ENCODE measurements around the gene NEK9. TPM values are rescaled to one million over a fixed set of nuclear protein-coding genes. Genes with fewer than 3 reads are reported as not detected.
A peak's percentile ranks its signal among the peaks of the same experiment; 100 is the strongest.

Gene NEK9
- total and polyA plus RNA-seq, 9 of the 15 experiments (the other 6 are each of a cell fraction or from before 2014, with no cell fraction given), result 2.8 to 39.6 (median 19.8) TPM

DNA sequence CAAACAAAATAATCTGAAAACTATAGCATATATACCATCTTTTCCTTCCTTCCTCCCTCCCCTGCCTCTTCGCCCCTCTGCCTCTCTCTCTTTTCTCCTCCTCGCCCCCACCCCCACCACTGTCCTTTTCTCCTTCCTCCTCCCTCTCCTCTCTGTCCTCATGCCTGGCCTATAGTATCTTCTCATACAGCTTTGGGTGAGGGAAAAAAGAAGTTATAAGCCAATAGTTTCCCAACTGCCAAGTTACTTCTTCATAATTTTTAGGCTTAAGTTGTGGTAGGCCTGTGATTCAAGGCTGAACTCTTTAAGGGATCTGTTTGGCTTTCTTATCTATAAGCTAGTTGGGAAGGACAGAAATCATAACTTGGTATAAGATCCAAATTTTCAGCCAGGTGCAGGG lies 40.5 kb upstream of the NEK9 start (continued):
- TF ChIP-seq, protein P1, sequence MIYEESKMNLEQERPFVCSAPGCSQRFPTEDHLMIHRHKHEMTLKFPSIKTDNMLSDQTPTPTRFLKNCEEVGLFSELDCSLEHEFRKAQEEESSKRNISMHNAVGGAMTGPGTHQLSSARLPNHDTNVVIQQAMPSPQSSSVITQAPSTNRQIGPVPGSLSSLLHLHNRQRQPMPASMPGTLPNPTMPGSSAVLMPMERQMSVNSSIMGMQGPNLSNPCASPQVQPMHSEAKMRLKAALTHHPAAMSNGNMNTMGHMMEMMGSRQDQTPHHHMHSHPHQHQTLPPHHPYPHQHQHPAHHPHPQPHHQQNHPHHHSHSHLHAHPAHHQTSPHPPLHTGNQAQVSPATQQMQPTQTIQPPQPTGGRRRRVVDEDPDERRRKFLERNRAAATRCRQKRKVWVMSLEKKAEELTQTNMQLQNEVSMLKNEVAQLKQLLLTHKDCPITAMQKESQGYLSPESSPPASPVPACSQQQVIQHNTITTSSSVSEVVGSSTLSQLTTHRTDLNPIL (CRISPR knock-in tag; IDR thresholded peaks at IDR 0.05), result no peak
- TF ChIP-seq NR2C1 (IDR thresholded peaks at IDR 0.05) (no peak), NR2C1 (tag; IDR thresholded peaks at IDR 0.05) (no peak), DIDO1 (tag; IDR thresholded peaks at IDR 0.05; ENCODE audit: low read depth) (no peak), ZFP30 (CRISPR knock-in tag; IDR thresholded peaks at IDR 0.05; ENCODE audit: borderline replicate concordance) (no peak)

DNA sequence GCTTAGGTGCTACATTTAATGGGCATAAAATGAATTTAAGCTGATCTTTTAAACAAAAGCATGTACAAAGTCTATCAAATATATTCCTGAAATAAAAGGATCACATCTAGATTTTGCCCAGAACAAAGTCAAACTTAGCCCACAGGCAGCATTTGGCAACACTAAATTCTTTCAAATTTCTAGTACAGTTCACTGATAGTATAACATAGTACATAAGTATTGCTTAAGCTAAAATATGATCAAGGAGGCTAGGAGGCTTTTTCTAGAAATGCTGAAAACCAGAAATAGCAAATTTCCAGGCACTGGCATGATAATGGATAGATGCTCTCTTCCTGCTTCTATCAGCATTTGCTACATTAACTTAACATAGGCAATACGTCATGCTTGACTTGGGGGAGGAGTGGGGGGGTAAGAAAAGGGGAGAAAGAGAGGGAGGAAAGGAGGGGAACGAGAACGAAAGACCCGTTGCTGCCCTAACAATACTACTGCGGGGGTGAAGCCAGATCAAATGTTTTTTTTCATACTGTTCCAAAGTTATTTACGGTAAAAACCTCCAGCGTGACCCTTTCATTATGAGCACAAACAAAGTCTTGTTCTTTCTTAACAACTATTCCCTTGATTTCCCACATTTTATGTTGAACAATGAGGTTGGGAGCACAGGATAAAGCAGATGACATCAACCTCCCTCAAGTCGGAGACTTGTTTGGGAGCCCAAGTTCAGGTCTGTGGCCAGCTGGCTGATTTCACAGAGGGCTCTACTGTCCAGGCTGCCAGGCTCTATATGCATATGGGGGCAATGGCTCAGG lies 38.9 kb upstream of the NEK9 start:
- ATAC-seq (peak; percentile 44), DNase-seq (ENCODE audit: extremely low read depth in 1 of 4, low spot score in 3 of 4) (no peak), FAIRE-seq (no peak)
- TF ChIP-seq FOXM1 (IDR thresholded peaks at IDR 0.05; ENCODE audit: low read depth), result no peak
- TF ChIP-seq FOXM1 (CRISPR knock-in tag; IDR thresholded peaks at IDR 0.05; ENCODE audit: low read depth), result no peak
- TF ChIP-seq, protein P2, sequence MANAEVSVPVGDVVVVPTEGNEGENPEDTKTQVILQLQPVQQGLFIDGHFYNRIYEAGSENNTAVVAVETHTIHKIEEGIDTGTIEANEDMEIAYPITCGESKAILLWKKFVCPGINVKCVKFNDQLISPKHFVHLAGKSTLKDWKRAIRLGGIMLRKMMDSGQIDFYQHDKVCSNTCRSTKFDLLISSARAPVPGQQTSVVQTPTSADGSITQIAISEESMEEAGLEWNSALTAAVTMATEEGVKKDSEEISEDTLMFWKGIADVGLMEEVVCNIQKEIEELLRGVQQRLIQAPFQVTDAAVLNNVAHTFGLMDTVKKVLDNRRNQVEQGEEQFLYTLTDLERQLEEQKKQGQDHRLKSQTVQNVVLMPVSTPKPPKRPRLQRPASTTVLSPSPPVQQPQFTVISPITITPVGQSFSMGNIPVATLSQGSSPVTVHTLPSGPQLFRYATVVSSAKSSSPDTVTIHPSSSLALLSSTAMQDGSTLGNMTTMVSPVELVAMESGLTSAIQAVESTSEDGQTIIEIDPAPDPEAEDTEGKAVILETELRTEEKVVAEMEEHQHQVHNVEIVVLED (CRISPR knock-in tag; IDR thresholded peaks at IDR 0.05), result no peak
- TF ChIP-seq RCOR1 (IDR thresholded peaks at IDR 0.05; ENCODE audit: borderline replicate concordance in 1 of 2, low read depth in 2 of 2, low read length in 2 of 2), result no peak
- no peak for TF ChIP-seq NFRKB (IDR thresholded peaks at IDR 0.05; ENCODE audit: low read depth)
- TF ChIP-seq, protein P3, sequence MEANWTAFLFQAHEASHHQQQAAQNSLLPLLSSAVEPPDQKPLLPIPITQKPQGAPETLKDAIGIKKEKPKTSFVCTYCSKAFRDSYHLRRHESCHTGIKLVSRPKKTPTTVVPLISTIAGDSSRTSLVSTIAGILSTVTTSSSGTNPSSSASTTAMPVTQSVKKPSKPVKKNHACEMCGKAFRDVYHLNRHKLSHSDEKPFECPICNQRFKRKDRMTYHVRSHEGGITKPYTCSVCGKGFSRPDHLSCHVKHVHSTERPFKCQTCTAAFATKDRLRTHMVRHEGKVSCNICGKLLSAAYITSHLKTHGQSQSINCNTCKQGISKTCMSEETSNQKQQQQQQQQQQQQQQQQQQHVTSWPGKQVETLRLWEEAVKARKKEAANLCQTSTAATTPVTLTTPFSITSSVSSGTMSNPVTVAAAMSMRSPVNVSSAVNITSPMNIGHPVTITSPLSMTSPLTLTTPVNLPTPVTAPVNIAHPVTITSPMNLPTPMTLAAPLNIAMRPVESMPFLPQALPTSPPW (CRISPR knock-in tag; IDR thresholded peaks at IDR 0.05), result peak; percentile 13; the same call in 1 of the 2 replicates
- TF ChIP-seq NR2F6 (CRISPR knock-in tag; IDR thresholded peaks at IDR 0.05), result no peak
- 32% methylated on average over 8 of the region's 8 CpGs for WGBS (ENCODE audit: insufficient coverage, low coverage, missing lambda C conversion rate)
- in situ Hi-C loops (cut with MboI), result no loop called here
- Histone ChIP-seq H3K9ac (ENCODE audit: insufficient read depth in 1 of 2, low read depth in 2 of 2, low read length in 2 of 2) (no peak overlapping the region; a peak in 1 of 4 replicates), H2AFZ (ENCODE audit: low read depth, low read length) (no peak overlapping the region), H3K9me1 (ENCODE audit: control insufficient read depth, insufficient read depth, low read length) (no peaks in the 10 kb centered on the region), H3K27me3 (ENCODE audit: control insufficient read depth in 2 of 2, insufficient read depth in 2 of 2, low read length in 2 of 2) (no peaks in the 10 kb centered on the region), H3K79me2 (ENCODE audit: control insufficient read depth, insufficient read depth, low read length) (peaks cover 82% of the 10 kb centered on the region), H3K27ac (ENCODE audit: extremely low read depth, low read depth, low read length) (no peak overlapping the region), H3K9me3 (replicated peaks; ENCODE audit: control insufficient read depth, insufficient read depth, low read depth, low read length) (no peaks in the 10 kb centered on the region), H3K4me3 (no peak overlapping the region), H4K20me1 (replicated peaks; ENCODE audit: control insufficient read depth, insufficient read depth, low read length) (peaks cover 22% of the 10 kb centered on the region; the same call in 1 of the 2 replicates), H3K4me1 (replicated peaks in 1 of 2; ENCODE audit: control insufficient read depth in 2 of 2, insufficient read depth in 2 of 2, low read length in 2 of 2) (peaks cover 0 to 13% of the 10 kb centered on the region in 2 experiments; a peak in 2 of 5 replicates), H3K4me2 (ENCODE audit: insufficient read depth, low read length) (peak overlapping the region; percentile 10; the same call in 1 of the 2 replicates), H3K36me3 (ENCODE audit: control insufficient read depth, insufficient read depth, low read length) (peaks cover 4% of the 10 kb centered on the region; the same call in 1 of the 3 replicates)
- no TSS peak for BruUV-seq (replicated peaks)
- ChIA-PET CTCF (ENCODE audit: low intra/inter-chr PET ratio) (no interaction called here), POLR2A (no interaction called here)
- intact Hi-C loops (cut with micrococcal nuclease), result no loop called here
